Kidney (tissue), 14 donors: ENCODE measurements around the gene PLCB2. TPM values are rescaled to one million over a fixed set of nuclear protein-coding genes. Genes with fewer than 3 reads are reported as not detected.
A peak's percentile ranks its signal among the peaks of the same experiment; 100 is the strongest.

Experiments
- DNase-seq, 5 donors: peaks; one replicate each; pipeline ENCODE4 v3.0.0-alpha.2; 2013 to 2020
- FAIRE-seq: peaks from 2 replicates; lab custom pipeline; 2012; peaks lifted over from hg19 to GRCh38; lab: Jason Lieb, UNC
- H3K27ac ChIP-seq, 2 donors: one replicate each; pipeline ENCODE4 v1.7.0; 2013; ENCODE audit warnings: low read depth in 2 of 2, low read length in 2 of 2, inconsistent platforms in 1 of 2
- H3K27me3 ChIP-seq: one replicate; pipeline ENCODE4 v1.7.1; 2013; ENCODE audit warnings: low read length, inconsistent platforms; ENCODE audit not compliant: control insufficient read depth, insufficient read depth
- H3K36me3 ChIP-seq, 3 donors: one replicate each; pipeline versions ENCODE4 v1.7.0 to v1.7.1; 2013; ENCODE audit warnings: low read length in 3 of 3, control low read depth in 1 of 3, inconsistent platforms in 1 of 3; ENCODE audit not compliant: insufficient read depth in 3 of 3, control insufficient read depth in 2 of 3
- H3K4me1 ChIP-seq, 3 donors: one replicate each; pipeline versions ENCODE4 v1.7.0 to v1.7.1; 2013; ENCODE audit warnings: low read length in 3 of 3, inconsistent platforms in 1 of 3, low read depth in 1 of 3; ENCODE audit not compliant: control insufficient read depth in 2 of 3, insufficient read depth in 2 of 3
- H3K4me3 ChIP-seq, 3 donors: one replicate each; pipeline versions ENCODE4 v1.7.0 to v1.8.1; 2013; ENCODE audit warnings: low read length in 3 of 3, control low read depth in 1 of 3, inconsistent platforms in 1 of 3
- H3K9ac ChIP-seq, 3 donors: one replicate each; pipeline versions ENCODE4 v1.7.0 to v1.7.1; 2013; ENCODE audit warnings: low read length in 3 of 3, control low read depth in 1 of 3, inconsistent platforms in 1 of 3
- H3K9me3 ChIP-seq, 3 donors: one replicate each; pipeline versions ENCODE4 v1.7.0 to v1.7.1; 2013; ENCODE audit warnings: low read length in 3 of 3, control low read depth in 1 of 3, inconsistent platforms in 1 of 3; ENCODE audit not compliant: control insufficient read depth in 2 of 3, insufficient read depth in 1 of 3
- intact Hi-C: fragments of 100-400 bp; cut with DNase I; formaldehyde crosslinking; loops from one replicate; pipeline ENCODE4 v1.11.1; 2022
- polyA plus RNA-seq: library from polyadenylated mRNA; stranded (reverse); fragments of 350-450 nt; fragmentation: Illumina TruSeq; extraction: RNeasy Lipid Tissue Mini Kit (QIAGEN cat#74804); gene quantifications from one replicate; pipeline ENCODE4 v1.2.3, GENCODE V29; 2014; ENCODE audit warnings: low read depth, low replicate concordance; ENCODE audit not compliant: insufficient read depth
- total RNA-seq: library from RNA; stranded (reverse); fragmentation: NEBNext Ultra II Directional; extraction: Animal tissue kit (Norgen Biotek cat#: 25700); gene quantifications from one replicate; pipeline ENCODE4 v1.2.1, GENCODE V29; 2021
- TF ChIP-seq, protein P1 (sequence below): IDR thresholded peaks from 3 replicates; pipeline ENCODE4 v1.5.1; 2012; ENCODE audit warnings: mild to moderate bottlenecking, moderate library complexity, borderline replicate concordance; ENCODE audit not compliant: insufficient read depth; ENCODE audit errors: extremely low read depth
- donor health status: control.
- donor health status: control.
- donor health status: control.
- donor health status: control.
- donor health status: control.
- donor health status: DM: yes; HTN: yes; CAD: no.
- donor health status: Normal renal cell carcinoma (clear cell type).

The PLCB2 gene
- total and polyA plus RNA-seq, 2 donors from 2014 or later = 4.4 to 37.2 TPM

- H3K27ac ChIP-seq = no peak overlapping the region
- H3K36me3 ChIP-seq = no peaks in the 10 kb centered on the region
- DNase-seq = peak in 2 of 5 donors; percentile 36 to 40
- H3K4me3 ChIP-seq = no peak overlapping the region
- FAIRE-seq = no peak
- intact Hi-C loops = no loop called here
- H3K27me3 ChIP-seq = no peaks in the 10 kb centered on the region
- no peaks in the 10 kb centered on the region for H3K9me3 ChIP-seq
- H3K9ac ChIP-seq = no peak overlapping the region
- H3K4me1 ChIP-seq = peaks cover 0 to 3% (median 0%) of the 10 kb centered on the region in 3 donors
- TF ChIP-seq, protein P1, sequence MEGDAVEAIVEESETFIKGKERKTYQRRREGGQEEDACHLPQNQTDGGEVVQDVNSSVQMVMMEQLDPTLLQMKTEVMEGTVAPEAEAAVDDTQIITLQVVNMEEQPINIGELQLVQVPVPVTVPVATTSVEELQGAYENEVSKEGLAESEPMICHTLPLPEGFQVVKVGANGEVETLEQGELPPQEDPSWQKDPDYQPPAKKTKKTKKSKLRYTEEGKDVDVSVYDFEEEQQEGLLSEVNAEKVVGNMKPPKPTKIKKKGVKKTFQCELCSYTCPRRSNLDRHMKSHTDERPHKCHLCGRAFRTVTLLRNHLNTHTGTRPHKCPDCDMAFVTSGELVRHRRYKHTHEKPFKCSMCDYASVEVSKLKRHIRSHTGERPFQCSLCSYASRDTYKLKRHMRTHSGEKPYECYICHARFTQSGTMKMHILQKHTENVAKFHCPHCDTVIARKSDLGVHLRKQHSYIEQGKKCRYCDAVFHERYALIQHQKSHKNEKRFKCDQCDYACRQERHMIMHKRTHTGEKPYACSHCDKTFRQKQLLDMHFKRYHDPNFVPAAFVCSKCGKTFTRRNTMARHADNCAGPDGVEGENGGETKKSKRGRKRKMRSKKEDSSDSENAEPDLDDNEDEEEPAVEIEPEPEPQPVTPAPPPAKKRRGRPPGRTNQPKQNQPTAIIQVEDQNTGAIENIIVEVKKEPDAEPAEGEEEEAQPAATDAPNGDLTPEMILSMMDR = no peak
Measured at GRCh38 chr15:40246496-40247280, 61.0 kb downstream of the PLCB2 start.

GRCh38 chr15:40245666-40246450 lies 61.9 kb downstream of the PLCB2 start:
- H3K4me1 ChIP-seq = peaks cover 0 to 4% (median 0%) of the 10 kb centered on the region in 3 donors
- H3K9me3 ChIP-seq = no peaks in the 10 kb centered on the region
- TF ChIP-seq, protein P1 = no peak
- peak overlapping the region in 1 of 2 donors; percentile 43 for H3K27ac ChIP-seq
- no peak overlapping the region for H3K9ac ChIP-seq
- DNase-seq (no peak), FAIRE-seq (no peak)
- intact Hi-C loops = no loop called here
- H3K4me3 ChIP-seq = no peak overlapping the region
- H3K36me3 ChIP-seq = no peaks in the 10 kb centered on the region
- H3K27me3 ChIP-seq = no peaks in the 10 kb centered on the region

DNA sequence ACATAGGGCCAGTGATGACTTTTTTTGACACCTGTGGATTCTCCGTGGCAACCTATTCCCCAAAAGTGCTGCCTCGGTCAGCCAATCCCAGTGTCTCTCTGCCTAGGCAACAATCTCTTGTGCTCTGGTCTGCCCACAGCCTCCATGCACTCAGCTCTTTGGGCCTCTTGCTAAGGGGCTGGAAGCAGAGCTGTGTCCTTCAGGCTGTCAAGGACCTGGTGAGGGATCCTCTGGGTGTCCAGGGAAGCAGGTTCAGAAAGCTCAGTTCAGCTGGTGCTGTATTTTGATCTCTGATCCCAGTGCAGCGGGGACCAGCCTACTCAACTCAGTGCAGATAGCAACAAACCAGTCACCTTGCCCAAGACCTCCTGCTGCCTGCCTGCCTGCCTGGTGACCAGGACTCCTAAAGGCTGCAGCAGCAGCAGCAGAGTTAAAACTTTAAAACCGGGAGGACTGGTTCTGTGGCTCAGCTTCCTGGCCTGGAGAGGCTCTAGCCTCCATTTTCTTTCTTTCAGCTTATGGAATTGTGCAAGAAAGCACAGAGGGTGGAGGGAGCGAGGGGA lies 62.7 kb downstream of the PLCB2 start:
- H3K27ac ChIP-seq = peak overlapping the region; percentile 43 to 73
- H3K9me3 ChIP-seq = no peaks in the 10 kb centered on the region
- TF ChIP-seq, protein P1 = no peak
- peaks cover 0 to 5% (median 0%) of the 10 kb centered on the region in 3 donors for H3K4me1 ChIP-seq
- H3K36me3 ChIP-seq = no peaks in the 10 kb centered on the region
- no peak overlapping the region for H3K4me3 ChIP-seq
- no peak overlapping the region for H3K9ac ChIP-seq
- DNase-seq = peak in 3 of 5 donors; percentile 62 to 82 (median 76)
- no peak for FAIRE-seq
- no peaks in the 10 kb centered on the region for H3K27me3 ChIP-seq
- intact Hi-C loops = no loop called here
